ENCODE data around the gene KRTAP5-8.

- TF ChIP-seq, protein P1, sequence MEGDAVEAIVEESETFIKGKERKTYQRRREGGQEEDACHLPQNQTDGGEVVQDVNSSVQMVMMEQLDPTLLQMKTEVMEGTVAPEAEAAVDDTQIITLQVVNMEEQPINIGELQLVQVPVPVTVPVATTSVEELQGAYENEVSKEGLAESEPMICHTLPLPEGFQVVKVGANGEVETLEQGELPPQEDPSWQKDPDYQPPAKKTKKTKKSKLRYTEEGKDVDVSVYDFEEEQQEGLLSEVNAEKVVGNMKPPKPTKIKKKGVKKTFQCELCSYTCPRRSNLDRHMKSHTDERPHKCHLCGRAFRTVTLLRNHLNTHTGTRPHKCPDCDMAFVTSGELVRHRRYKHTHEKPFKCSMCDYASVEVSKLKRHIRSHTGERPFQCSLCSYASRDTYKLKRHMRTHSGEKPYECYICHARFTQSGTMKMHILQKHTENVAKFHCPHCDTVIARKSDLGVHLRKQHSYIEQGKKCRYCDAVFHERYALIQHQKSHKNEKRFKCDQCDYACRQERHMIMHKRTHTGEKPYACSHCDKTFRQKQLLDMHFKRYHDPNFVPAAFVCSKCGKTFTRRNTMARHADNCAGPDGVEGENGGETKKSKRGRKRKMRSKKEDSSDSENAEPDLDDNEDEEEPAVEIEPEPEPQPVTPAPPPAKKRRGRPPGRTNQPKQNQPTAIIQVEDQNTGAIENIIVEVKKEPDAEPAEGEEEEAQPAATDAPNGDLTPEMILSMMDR (IDR thresholded peaks at IDR 0.05 in 2 of 3, conservative IDR thresholded peaks at IDR 0.05 in 1 of 3; ENCODE audit: borderline replicate concordance in 1 of 3, insufficient read depth in 1 of 3, low read depth in 2 of 3, low read length in 2 of 3) = no peak
- no peak for TF ChIP-seq ZNF274 (IDR thresholded peaks at IDR 0.05; ENCODE audit: low read depth, low read length)
- no peak for TF ChIP-seq POLR2A (IDR thresholded peaks at IDR 0.05; ENCODE audit: borderline replicate concordance, extremely low read depth, insufficient read depth, insufficient read length)
- no peak for TF ChIP-seq EGR1 (IDR thresholded peaks at IDR 0.05; ENCODE audit: low read depth)
- no peak for TF ChIP-seq JUND (IDR thresholded peaks at IDR 0.05)
- no peak for TF ChIP-seq POLR2AphosphoS5 (IDR thresholded peaks at IDR 0.05; ENCODE audit: low read depth, low read length)
- no peak for TF ChIP-seq EZH2 (IDR thresholded peaks at IDR 0.05)
- no peak for TF ChIP-seq RAD21 (IDR thresholded peaks at IDR 0.05; ENCODE audit: low read depth)
- TF ChIP-seq ELF1 (IDR thresholded peaks at IDR 0.05; ENCODE audit: borderline replicate concordance, low read depth) = no peak
- TF ChIP-seq, protein P2, sequence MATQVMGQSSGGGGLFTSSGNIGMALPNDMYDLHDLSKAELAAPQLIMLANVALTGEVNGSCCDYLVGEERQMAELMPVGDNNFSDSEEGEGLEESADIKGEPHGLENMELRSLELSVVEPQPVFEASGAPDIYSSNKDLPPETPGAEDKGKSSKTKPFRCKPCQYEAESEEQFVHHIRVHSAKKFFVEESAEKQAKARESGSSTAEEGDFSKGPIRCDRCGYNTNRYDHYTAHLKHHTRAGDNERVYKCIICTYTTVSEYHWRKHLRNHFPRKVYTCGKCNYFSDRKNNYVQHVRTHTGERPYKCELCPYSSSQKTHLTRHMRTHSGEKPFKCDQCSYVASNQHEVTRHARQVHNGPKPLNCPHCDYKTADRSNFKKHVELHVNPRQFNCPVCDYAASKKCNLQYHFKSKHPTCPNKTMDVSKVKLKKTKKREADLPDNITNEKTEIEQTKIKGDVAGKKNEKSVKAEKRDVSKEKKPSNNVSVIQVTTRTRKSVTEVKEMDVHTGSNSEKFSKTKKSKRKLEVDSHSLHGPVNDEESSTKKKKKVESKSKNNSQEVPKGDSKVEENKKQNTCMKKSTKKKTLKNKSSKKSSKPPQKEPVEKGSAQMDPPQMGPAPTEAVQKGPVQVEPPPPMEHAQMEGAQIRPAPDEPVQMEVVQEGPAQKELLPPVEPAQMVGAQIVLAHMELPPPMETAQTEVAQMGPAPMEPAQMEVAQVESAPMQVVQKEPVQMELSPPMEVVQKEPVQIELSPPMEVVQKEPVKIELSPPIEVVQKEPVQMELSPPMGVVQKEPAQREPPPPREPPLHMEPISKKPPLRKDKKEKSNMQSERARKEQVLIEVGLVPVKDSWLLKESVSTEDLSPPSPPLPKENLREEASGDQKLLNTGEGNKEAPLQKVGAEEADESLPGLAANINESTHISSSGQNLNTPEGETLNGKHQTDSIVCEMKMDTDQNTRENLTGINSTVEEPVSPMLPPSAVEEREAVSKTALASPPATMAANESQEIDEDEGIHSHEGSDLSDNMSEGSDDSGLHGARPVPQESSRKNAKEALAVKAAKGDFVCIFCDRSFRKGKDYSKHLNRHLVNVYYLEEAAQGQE (IDR thresholded peaks at IDR 0.05; ENCODE audit: low read depth) = no peak
- TF ChIP-seq, protein P3, sequence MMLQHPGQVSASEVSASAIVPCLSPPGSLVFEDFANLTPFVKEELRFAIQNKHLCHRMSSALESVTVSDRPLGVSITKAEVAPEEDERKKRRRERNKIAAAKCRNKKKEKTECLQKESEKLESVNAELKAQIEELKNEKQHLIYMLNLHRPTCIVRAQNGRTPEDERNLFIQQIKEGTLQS (IDR thresholded peaks at IDR 0.05) = no peak
Measured at GRCh38 chr11:71548716-71549151, 10.9 kb downstream of the KRTAP5-8 start.

All from HCT116 (cell line).